Measurements from ENCODE around the gene SIRT4. TPM values are rescaled to one million over a fixed set of nuclear protein-coding genes. Genes with fewer than 3 reads are reported as not detected.
A peak's percentile ranks its signal among the peaks of the same experiment; 100 is the strongest.

The SIRT4 gene
- total RNA-seq, 4 donors from 2014 or later: 0.70 to 5.0 TPM; not detected in 2

DNA sequence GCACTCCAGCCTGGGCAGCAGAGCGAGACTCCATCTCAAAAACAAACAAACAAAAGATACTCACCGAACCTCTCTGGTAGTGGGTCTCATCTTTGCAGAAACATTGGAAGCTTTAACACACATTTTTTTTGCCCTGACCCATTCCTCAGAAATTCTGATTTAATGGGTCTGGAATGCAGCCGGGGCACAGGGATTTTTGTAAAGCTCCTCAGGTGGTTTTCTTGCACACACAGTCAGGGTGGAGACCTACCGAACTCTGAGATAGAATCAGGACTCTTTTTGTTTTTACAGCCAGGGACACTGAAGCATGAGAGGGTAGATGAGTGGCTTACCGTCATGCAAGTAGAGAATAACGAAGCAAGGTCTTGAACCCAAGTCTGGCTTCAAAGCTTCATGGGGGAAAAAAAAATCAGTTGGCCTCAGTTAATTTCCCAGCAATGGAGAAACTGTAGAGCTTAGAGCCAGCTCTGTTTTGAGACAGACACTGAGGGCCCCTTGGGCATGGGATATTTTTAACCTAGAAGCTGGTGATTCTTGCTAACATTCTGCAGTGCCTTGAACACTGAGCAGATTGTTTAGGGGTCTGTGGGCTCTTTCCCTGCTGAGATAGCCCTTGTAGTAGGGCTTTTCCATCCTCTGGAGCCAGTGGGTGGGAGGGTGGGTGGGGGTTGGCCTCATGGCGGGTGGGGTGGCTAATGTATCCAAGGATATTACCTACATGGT lies 15.2 kb upstream of the SIRT4 start:
- Histone ChIP-seq H3K9me3 (no peaks in the 10 kb centered on the region), H3K27ac (no peak overlapping the region), H3K36me3 (no peaks in the 10 kb centered on the region), H3K27me3 (no peaks in the 10 kb centered on the region), H3K4me1 (peaks cover 7 to 27% (median 8%) of the 10 kb centered on the region in 3 donors), H3K4me3 (no peak overlapping the region)
- WGBS, 2 donors: 38 to 52% methylated on average over 6 of the region's 7 CpGs
- TF ChIP-seq, protein P1, sequence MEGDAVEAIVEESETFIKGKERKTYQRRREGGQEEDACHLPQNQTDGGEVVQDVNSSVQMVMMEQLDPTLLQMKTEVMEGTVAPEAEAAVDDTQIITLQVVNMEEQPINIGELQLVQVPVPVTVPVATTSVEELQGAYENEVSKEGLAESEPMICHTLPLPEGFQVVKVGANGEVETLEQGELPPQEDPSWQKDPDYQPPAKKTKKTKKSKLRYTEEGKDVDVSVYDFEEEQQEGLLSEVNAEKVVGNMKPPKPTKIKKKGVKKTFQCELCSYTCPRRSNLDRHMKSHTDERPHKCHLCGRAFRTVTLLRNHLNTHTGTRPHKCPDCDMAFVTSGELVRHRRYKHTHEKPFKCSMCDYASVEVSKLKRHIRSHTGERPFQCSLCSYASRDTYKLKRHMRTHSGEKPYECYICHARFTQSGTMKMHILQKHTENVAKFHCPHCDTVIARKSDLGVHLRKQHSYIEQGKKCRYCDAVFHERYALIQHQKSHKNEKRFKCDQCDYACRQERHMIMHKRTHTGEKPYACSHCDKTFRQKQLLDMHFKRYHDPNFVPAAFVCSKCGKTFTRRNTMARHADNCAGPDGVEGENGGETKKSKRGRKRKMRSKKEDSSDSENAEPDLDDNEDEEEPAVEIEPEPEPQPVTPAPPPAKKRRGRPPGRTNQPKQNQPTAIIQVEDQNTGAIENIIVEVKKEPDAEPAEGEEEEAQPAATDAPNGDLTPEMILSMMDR (IDR thresholded peaks at IDR 0.05): no peak
- no peak for TF ChIP-seq POLR2A (IDR thresholded peaks at IDR 0.05)
- no peak for DNase-seq
- intact Hi-C loops (cut with DNase I): no loop called here

DNA sequence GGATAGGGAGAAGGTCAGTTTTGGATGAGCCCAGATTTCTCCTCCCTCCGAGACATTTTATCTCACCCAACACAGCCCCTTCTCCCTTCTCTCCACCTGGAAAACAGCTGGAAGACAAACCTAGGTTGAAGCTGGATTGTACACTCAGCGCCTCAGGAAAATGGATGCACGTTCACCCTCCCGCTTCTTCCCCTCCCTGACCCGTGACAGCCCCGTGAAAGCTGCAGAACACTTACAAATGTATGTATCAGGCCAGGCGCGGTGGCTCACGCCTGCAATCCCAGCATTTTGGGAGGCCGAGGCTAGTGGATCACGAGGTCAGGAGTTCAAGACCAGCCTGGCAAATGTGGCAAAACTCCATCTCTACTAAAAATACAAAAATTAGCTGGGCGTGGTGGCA lies 14.6 kb upstream of the SIRT4 start:
- peaks cover 7 to 27% (median 8%) of the 10 kb centered on the region in 3 donors for H3K4me1 ChIP-seq
- no peak for TF ChIP-seq POLR2A (IDR thresholded peaks at IDR 0.05)
- TF ChIP-seq, protein P1 (IDR thresholded peaks at IDR 0.05): no peak
- no peak overlapping the region for H3K4me3 ChIP-seq
- no peaks in the 10 kb centered on the region for H3K9me3 ChIP-seq
- no peak overlapping the region for H3K27ac ChIP-seq
- H3K27me3 ChIP-seq: no peaks in the 10 kb centered on the region
- WGBS, 2 donors: 80 to 89% methylated on average over 5 to 12 of the region's 12 CpGs
- H3K36me3 ChIP-seq: no peaks in the 10 kb centered on the region
- DNase-seq: no peak
- intact Hi-C loops (cut with DNase I): no loop called here

DNA sequence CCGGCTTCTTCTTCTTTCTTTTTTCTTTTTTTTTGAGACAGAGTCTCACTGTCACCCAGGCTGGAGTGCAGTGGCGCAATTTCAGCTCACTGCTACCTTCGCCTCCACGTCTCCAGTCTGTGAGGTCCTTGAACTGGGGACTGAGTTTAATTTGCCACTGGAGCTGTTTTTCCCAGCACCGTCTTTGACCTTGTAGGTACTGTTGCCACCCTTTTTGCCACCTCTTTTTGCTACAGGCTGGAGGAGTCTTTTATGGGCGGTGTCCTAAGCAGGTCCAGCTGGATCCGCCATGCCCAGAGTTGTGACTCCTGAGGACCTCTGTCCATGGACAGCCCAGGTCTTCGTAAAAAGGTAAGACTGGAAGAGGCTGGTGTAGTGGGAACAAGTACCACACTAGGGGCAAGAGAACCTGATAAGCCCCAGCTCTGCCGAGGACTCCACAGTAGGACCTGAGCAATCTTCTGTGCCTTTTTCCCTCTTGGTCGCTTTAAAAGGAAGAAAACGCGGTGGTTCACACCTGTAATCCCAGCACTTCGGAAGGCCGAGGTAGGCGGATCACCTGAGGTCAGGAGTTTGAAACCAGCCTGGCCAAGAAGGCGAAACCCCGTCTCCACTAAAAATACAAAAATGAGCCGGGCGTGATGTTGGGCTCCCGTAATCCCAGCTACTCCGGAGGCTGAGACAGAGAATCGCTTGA lies 11.4 kb upstream of the SIRT4 start:
- Histone ChIP-seq H3K4me1 (peaks cover 8 to 34% (median 11%) of the 10 kb centered on the region in 3 donors), H3K4me3 (peak overlapping the region; percentile 5 to 69 (median 57)), H3K9me3 (no peaks in the 10 kb centered on the region), H3K27me3 (no peaks in the 10 kb centered on the region), H3K36me3 (no peaks in the 10 kb centered on the region), H3K27ac (peak overlapping the region; percentile 91 to 98 (median 96))
- WGBS, 2 donors: 22 to 27% methylated on average over 10 to 12 of the region's 22 CpGs
- intact Hi-C loops (cut with DNase I): no loop called here
- TF ChIP-seq POLR2A (IDR thresholded peaks at IDR 0.05): no peak
- TF ChIP-seq, protein P1 (IDR thresholded peaks at IDR 0.05): no peak
- no peak for DNase-seq

DNA sequence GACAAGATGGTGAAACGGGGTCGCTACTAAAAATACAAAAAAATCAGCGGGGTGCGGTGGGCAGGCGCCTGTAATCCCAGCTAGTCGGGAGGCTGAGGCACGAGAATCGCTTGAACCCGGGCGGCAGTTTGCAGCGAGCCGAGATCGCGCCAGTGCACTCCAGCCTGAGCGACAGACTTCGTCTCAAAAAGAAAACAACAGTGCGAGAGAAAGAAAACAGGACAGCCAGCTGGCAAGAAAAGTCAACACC lies 9.8 kb upstream of the SIRT4 start:
- H3K4me3 ChIP-seq: peak overlapping the region; percentile 44 to 69 (median 57)
- intact Hi-C loops (cut with DNase I): no loop called here
- H3K27me3 ChIP-seq: no peaks in the 10 kb centered on the region
- peak overlapping the region; percentile 91 to 98 (median 96) for H3K27ac ChIP-seq
- H3K36me3 ChIP-seq: no peaks in the 10 kb centered on the region
- no peaks in the 10 kb centered on the region for H3K9me3 ChIP-seq
- TF ChIP-seq, protein P1 (IDR thresholded peaks at IDR 0.05): no peak
- no peak for TF ChIP-seq POLR2A (IDR thresholded peaks at IDR 0.05)
- 0 to 1% methylated on average over 17 of the region's 17 CpGs for WGBS, 2 donors
- no peak for DNase-seq
- peaks cover 8 to 26% (median 11%) of the 10 kb centered on the region in 3 donors for H3K4me1 ChIP-seq
